Upper lobe of right lung (tissue), 1 donor: Measurements from ENCODE around the gene CPAMD8. TPM values are rescaled to one million over a fixed set of nuclear protein-coding genes. Genes with fewer than 3 reads are reported as not detected.

Source experiments
- ATAC-seq: fragments of 200-7000 bp; cut with Tn5 transposase; one replicate; pipeline ENCODE4 v1.9.1; 2020; ENCODE audit warnings: mild to moderate bottlenecking, moderate library complexity
- DNase-seq: peaks from one replicate; pipeline ENCODE4 v3.0.0-alpha.2; 2020
- H3K27ac ChIP-seq: fragments of 200-600 bp; one replicate; pipeline ENCODE4 v1.8.0; 2022
- H3K27me3 ChIP-seq: fragments of 200-600 bp; one replicate; pipeline ENCODE4 v1.8.0; 2022; ENCODE audit warnings: mild to moderate bottlenecking
- H3K36me3 ChIP-seq: fragments of 200-600 bp; one replicate; pipeline ENCODE4 v1.8.0; 2022
- H3K4me1 ChIP-seq: fragments of 200-600 bp; one replicate; pipeline ENCODE4 v1.8.0; 2022
- H3K4me3 ChIP-seq: fragments of 200-600 bp; one replicate; pipeline ENCODE4 v1.8.0; 2022; ENCODE audit warnings: mild to moderate bottlenecking
- H3K9me3 ChIP-seq: fragments of 200-600 bp; one replicate; pipeline ENCODE4 v1.8.0; 2022
- intact Hi-C: fragments of 100-400 bp; cut with DNase I; formaldehyde crosslinking; loops from one replicate; pipeline ENCODE4 v1.11.0; 2022
- total RNA-seq: library from RNA; stranded (reverse); fragmentation: NEBNext Ultra II Directional; extraction: Animal tissue kit (Norgen Biotek cat#: 25700); gene quantifications from one replicate; pipeline ENCODE4 v1.2.1, GENCODE V29; 2021
- TF ChIP-seq, protein P1 (sequence below): fragments of 200-600 bp; IDR thresholded peaks from one replicate; pipeline ENCODE4 v1.8.0; 2022; ENCODE audit warnings: antibody characterized with exemption
- donor health status: DM: no; HTN: yes; CAD: no; lungs with severe emphysema.

CPAMD8 gene
- total RNA-seq, 1 donor from 2014 or later: 50.9 TPM

DNA sequence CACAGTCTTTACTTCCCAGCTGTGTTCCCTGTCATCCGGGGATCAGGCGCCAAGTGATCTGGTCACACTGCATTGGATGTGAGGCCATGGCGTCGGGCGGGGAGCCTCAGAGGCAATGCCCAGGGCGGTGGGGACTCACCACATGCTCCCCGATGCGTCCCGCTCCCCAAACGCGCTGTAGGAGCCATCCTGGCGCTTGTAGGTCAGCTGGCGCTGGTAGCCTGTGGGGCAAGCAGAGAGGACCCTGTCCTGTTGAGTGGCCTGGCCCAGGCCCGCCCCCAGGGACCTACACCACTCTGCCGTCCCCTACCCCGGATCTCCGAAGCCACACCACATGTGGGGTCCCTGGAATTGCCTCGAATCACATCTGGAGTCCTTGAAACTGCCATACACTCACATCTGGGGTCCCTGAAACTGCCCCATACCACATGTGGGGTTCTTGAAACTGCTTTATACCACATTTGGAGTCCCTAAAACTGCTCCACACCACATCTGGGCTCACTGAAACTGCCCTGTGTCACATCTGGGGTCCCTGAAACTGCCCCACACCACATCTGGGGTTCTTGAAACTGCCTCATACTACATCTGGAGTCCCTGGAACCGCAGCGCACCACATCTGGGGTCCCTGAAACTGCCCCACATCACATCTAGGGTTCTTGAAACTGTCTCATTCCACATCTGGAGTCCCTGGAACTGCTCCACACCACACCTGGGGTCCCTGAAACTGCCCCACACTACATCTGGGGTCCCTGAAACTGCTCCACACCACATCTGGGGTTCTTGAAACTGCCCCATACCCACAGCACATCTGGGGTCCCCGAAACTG, 104.6 kb downstream of the CPAMD8 start:
- ATAC-seq (no peak), DNase-seq (no peak)
- no peak overlapping the region for H3K27ac ChIP-seq
- H3K9me3 ChIP-seq: no peaks in the 10 kb centered on the region
- no peaks in the 10 kb centered on the region for H3K4me1 ChIP-seq
- TF ChIP-seq, protein P1, sequence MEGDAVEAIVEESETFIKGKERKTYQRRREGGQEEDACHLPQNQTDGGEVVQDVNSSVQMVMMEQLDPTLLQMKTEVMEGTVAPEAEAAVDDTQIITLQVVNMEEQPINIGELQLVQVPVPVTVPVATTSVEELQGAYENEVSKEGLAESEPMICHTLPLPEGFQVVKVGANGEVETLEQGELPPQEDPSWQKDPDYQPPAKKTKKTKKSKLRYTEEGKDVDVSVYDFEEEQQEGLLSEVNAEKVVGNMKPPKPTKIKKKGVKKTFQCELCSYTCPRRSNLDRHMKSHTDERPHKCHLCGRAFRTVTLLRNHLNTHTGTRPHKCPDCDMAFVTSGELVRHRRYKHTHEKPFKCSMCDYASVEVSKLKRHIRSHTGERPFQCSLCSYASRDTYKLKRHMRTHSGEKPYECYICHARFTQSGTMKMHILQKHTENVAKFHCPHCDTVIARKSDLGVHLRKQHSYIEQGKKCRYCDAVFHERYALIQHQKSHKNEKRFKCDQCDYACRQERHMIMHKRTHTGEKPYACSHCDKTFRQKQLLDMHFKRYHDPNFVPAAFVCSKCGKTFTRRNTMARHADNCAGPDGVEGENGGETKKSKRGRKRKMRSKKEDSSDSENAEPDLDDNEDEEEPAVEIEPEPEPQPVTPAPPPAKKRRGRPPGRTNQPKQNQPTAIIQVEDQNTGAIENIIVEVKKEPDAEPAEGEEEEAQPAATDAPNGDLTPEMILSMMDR: no peak
- intact Hi-C loops: no loop called here
- no peaks in the 10 kb centered on the region for H3K27me3 ChIP-seq
- no peaks in the 10 kb centered on the region for H3K36me3 ChIP-seq
- no peak overlapping the region for H3K4me3 ChIP-seq

DNA sequence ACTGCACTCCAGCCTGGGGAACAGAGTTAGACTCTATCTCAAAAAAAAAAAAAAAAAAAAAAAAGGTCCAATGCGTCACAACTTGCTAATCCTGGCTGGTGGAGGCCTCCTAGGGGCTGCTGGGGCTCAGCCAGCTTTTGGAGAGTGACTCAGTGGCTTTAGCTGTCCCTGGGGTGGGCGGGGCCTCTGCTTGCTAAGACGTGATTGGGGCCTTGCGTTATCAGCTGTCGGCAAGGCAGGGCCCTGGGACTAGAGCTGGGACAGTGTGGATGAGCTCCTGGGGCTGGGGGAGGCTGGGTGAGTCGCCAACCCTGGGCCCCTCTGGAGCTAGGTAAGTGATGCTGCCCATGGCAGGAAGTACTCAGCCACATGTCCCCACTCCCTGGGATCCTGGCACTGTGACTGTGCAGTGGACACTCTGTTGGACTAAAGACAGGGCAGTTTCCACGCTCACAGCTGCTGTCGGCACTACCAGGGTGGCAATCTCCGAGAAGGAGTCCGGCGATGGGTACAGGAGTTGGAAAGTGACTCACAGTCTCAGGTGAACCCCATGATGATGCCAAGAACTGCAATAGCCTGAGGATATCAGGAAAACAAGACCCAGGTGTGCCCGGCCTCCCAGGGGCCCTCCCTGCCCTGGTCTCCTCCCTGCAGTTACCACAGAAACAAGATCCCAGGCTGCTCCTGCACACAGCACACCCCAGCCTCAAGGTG, 105.6 kb downstream of the CPAMD8 start:
- H3K9me3 ChIP-seq: no peaks in the 10 kb centered on the region
- intact Hi-C loops: no loop called here
- no peak for ATAC-seq
- H3K27ac ChIP-seq: no peak overlapping the region
- H3K27me3 ChIP-seq: no peaks in the 10 kb centered on the region
- DNase-seq: no peak
- no peak overlapping the region for H3K4me3 ChIP-seq
- no peaks in the 10 kb centered on the region for H3K4me1 ChIP-seq
- TF ChIP-seq, protein P1: no peak
- H3K36me3 ChIP-seq: no peaks in the 10 kb centered on the region

DNA sequence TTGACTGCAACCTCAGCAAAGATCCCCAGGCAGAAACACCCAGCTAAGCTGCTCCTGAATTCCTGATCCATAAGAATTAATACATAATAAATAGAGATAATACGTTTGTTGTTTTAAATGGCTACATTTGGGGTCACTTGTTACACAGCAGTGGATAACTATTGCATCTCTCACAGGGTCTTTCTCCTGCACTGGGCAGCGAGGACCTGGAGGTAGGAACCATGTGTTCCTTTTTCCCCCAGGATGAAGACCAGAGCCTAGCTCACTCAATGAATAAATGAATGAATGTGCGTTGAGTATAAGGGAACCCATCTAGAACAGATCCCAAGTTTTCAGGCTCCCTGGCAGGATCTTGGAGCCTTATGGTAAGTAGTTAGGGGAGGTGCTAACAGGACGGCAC, 107.1 kb downstream of the CPAMD8 start:
- H3K27ac ChIP-seq: no peak overlapping the region
- H3K4me3 ChIP-seq: no peak overlapping the region
- H3K4me1 ChIP-seq: no peaks in the 10 kb centered on the region
- TF ChIP-seq, protein P1: no peak
- no peaks in the 10 kb centered on the region for H3K27me3 ChIP-seq
- no peaks in the 10 kb centered on the region for H3K36me3 ChIP-seq
- ATAC-seq (no peak), DNase-seq (no peak)
- intact Hi-C loops: no loop called here
- no peaks in the 10 kb centered on the region for H3K9me3 ChIP-seq

DNA sequence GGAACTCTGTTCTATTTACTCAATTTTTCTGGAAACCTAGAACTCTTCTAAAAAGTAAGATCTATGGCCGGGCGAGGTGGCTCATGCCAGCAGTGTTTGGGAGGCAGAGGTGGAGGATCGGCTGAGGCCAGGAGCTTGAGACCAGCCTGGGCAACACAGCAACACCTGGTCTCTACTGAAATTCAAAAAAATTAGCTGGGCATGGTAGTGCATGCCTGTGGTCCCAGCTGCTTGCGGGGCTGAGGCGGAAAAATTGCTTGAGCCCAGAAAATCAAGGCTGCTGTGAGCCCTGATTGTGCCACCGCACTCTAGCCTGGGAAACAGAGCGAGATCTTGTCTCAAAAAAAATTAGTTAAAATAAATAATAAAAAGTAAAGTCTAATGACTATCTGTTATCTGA, 109.2 kb downstream of the CPAMD8 start:
- H3K36me3 ChIP-seq: no peaks in the 10 kb centered on the region
- ATAC-seq: no peak
- DNase-seq: peak; percentile 41

DNA sequence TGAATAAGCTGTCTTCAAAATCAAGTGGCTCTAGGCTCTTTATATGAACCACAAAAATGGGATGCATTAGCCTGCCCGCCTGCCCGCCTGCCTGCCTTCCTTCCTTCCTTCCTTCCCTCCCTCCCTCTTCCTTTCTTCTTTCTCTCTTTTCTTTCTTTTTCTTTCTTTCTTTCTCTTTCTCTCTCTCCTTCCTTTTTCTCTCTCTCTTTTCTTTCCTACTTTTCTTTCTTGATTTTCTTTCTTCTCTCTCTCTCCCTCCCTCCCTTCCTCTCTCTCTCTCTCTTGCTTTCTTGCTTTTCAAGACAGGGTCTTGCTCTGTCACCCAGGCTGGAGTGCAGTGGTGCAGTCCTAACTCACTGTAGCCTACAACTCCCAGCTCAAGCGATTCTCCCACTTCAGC, 110.9 kb downstream of the CPAMD8 start:
- ATAC-seq: no peak
- no peaks in the 10 kb centered on the region for H3K27me3 ChIP-seq
- TF ChIP-seq, protein P1: no peak

More for the DNA sequence above, 109.2 kb downstream of the CPAMD8 start:
- intact Hi-C loops: no loop called here
- TF ChIP-seq, protein P1: no peak
- Histone ChIP-seq H3K4me3 (no peak overlapping the region), H3K9me3 (peaks cover 4% of the 10 kb centered on the region), H3K27ac (no peak overlapping the region), H3K4me1 (no peaks in the 10 kb centered on the region), H3K27me3 (no peaks in the 10 kb centered on the region)

More for the DNA sequence above, 110.9 kb downstream of the CPAMD8 start:
- Histone ChIP-seq H3K36me3 (no peaks in the 10 kb centered on the region), H3K9me3 (peaks cover 4% of the 10 kb centered on the region), H3K27ac (no peak overlapping the region), H3K4me3 (no peak overlapping the region), H3K4me1 (no peaks in the 10 kb centered on the region)
- intact Hi-C loops: no loop called here
- DNase-seq: no peak
